Mesenchymal stem cell (in vitro differentiated cells and primary cell): ENCODE results near the gene CALHM5.

ENCODE experiments used
- DNase-seq: peaks from one replicate; pipeline ENCODE4 v3.0.0-alpha.2; 2013
- H2AFZ ChIP-seq: one replicate; pipeline ENCODE4 v1.6.1; 2013; ENCODE audit warnings: low read depth, mild to moderate bottlenecking, control low read depth, inconsistent platforms, low read length, moderate library complexity
- H2AK5ac ChIP-seq: 2 replicates; pipeline ENCODE4 v1.6.1; 2013; ENCODE audit warnings: low read length, moderate library complexity, mild to moderate bottlenecking, inconsistent platforms; ENCODE audit not compliant: severe bottlenecking
- H2BK120ac ChIP-seq: one replicate; pipeline ENCODE4 v1.6.1; 2013; ENCODE audit warnings: low read depth, mild to moderate bottlenecking, inconsistent platforms, low read length, moderate library complexity
- H2BK12ac ChIP-seq, 2 experiments: one replicate each; pipeline ENCODE4 v1.6.1; 2013; ENCODE audit warnings: inconsistent platforms in 2 of 2, low read length in 2 of 2, mild to moderate bottlenecking in 2 of 2, moderate library complexity in 2 of 2, control low read depth in 1 of 2
- H2BK15ac ChIP-seq: one replicate; pipeline ENCODE4 v1.6.1; 2013; ENCODE audit warnings: mild to moderate bottlenecking, low read depth, inconsistent platforms; ENCODE audit not compliant: poor library complexity, severe bottlenecking
- H2BK5ac ChIP-seq: 2 replicates; pipeline ENCODE4 v1.6.1; 2013; ENCODE audit warnings: low read depth, mild to moderate bottlenecking, low read length, control low read depth, inconsistent platforms; ENCODE audit not compliant: poor library complexity, severe bottlenecking
- H3K14ac ChIP-seq, 2 experiments: one replicate each; pipeline ENCODE4 v1.6.1; 2013; ENCODE audit warnings: inconsistent platforms in 2 of 2, low read length in 2 of 2, control low read depth in 1 of 2, mild to moderate bottlenecking in 1 of 2, moderate library complexity in 1 of 2
- H3K18ac ChIP-seq, 2 experiments: one replicate each; pipeline ENCODE4 v1.6.1; 2013; ENCODE audit warnings: inconsistent platforms in 2 of 2, low read length in 2 of 2, control low read depth in 1 of 2, low read depth in 1 of 2, mild to moderate bottlenecking in 1 of 2
- H3K23ac ChIP-seq, 2 experiments: one replicate each; pipeline ENCODE4 v1.6.1; 2013; ENCODE audit warnings: inconsistent platforms in 2 of 2, low read length in 2 of 2, mild to moderate bottlenecking in 2 of 2, moderate library complexity in 2 of 2, control low read depth in 1 of 2
- H3K27ac ChIP-seq: 2 replicates; pipeline ENCODE4 v1.5.1; 2013; ENCODE audit warnings: mild to moderate bottlenecking, moderate library complexity, low read length, control low read depth, inconsistent platforms; ENCODE audit not compliant: poor library complexity, severe bottlenecking
- H3K27me3 ChIP-seq, 2 experiments: 2 replicates each; pipeline versions ENCODE4 v1.6.1 to v1.7.0; 2013; ENCODE audit warnings: low read length in 2 of 2, mild to moderate bottlenecking in 2 of 2, moderate library complexity in 2 of 2, control low read depth in 1 of 2, inconsistent platforms in 1 of 2; ENCODE audit not compliant: control insufficient read depth in 1 of 2, insufficient read depth in 1 of 2
- H3K36me3 ChIP-seq, 2 experiments: 2 replicates each; pipeline versions ENCODE4 v1.6.1 to v1.7.0; 2013; ENCODE audit warnings: low read length in 2 of 2, control low read depth in 1 of 2, inconsistent platforms in 1 of 2, low read depth in 1 of 2, mild to moderate bottlenecking in 1 of 2; ENCODE audit not compliant: insufficient read depth in 2 of 2, control insufficient read depth in 1 of 2
- H3K4ac ChIP-seq, 2 experiments: one replicate each; pipeline ENCODE4 v1.6.1; 2013; ENCODE audit warnings: inconsistent platforms in 2 of 2, low read length in 2 of 2, mild to moderate bottlenecking in 2 of 2, moderate library complexity in 2 of 2, control low read depth in 1 of 2, low read depth in 1 of 2
- H3K4me1 ChIP-seq: 2 replicates; pipeline ENCODE4 v1.6.1; 2013; ENCODE audit warnings: low read depth, low read length, control low read depth; ENCODE audit not compliant: control insufficient read depth, insufficient read depth
- H3K4me2 ChIP-seq: 2 replicates; pipeline ENCODE4 v1.6.1; 2013; ENCODE audit warnings: low read length, mild to moderate bottlenecking, inconsistent platforms; ENCODE audit not compliant: poor library complexity, severe bottlenecking
- H3K4me3 ChIP-seq, 2 experiments: 2 replicates each; pipeline versions ENCODE4 v1.5.1 to v1.7.0; 2013; ENCODE audit warnings: low read length in 2 of 2, mild to moderate bottlenecking in 2 of 2, control low read depth in 1 of 2, low read depth in 1 of 2; ENCODE audit not compliant: insufficient read depth in 1 of 2
- H3K79me1 ChIP-seq: replicated peaks from 2 replicates; pipeline ENCODE4 v1.6.1; 2013; ENCODE audit warnings: mild to moderate bottlenecking, control low read depth, low read length, inconsistent platforms; ENCODE audit not compliant: poor library complexity, severe bottlenecking
- H3K9ac ChIP-seq: 2 replicates; pipeline ENCODE4 v1.7.0; 2013; ENCODE audit warnings: mild to moderate bottlenecking, low read length, moderate library complexity
- H3K9me3 ChIP-seq: 2 replicates; pipeline ENCODE4 v1.7.0; 2013; ENCODE audit warnings: mild to moderate bottlenecking, low read length; ENCODE audit not compliant: control insufficient read depth
- H4K8ac ChIP-seq: one replicate; pipeline ENCODE4 v1.6.1; 2013; ENCODE audit warnings: inconsistent platforms, mild to moderate bottlenecking, low read length, moderate library complexity
- H4K91ac ChIP-seq: one replicate; pipeline ENCODE4 v1.6.1; 2013; ENCODE audit warnings: mild to moderate bottlenecking, low read length, inconsistent platforms
- WGBS: methylation state at CpG from one replicate; pipeline ENCODE4 v1.1.7; 2013; ENCODE audit warnings: mixed read lengths; 5-methylcytosine and 5-hydroxymethylcytosine counted together

CALHM5 gene

GRCh38 chr6:116556814-116557415 lies 45.5 kb downstream of the CALHM5 start:
- no peak overlapping the region for H3K4me3 ChIP-seq
- no peak overlapping the region for H2BK12ac ChIP-seq
- H3K36me3 ChIP-seq, result no peaks in the 10 kb centered on the region
- no peak for DNase-seq
- H3K79me1 ChIP-seq, result no peaks in the 10 kb centered on the region
- no peak overlapping the region for H2AK5ac ChIP-seq
- H3K27me3 ChIP-seq, result no peaks in the 10 kb centered on the region
- H4K91ac ChIP-seq, result no peak overlapping the region
- peak overlapping the region; percentile 49 for H3K9ac ChIP-seq
- no peak overlapping the region for H2BK120ac ChIP-seq
- H3K4ac ChIP-seq, result no peak overlapping the region
- H3K27ac ChIP-seq, result peak overlapping the region; percentile 95
- no peak overlapping the region for H3K4me2 ChIP-seq
- no peaks in the 10 kb centered on the region for H3K9me3 ChIP-seq
- no peak overlapping the region for H4K8ac ChIP-seq
- H3K4me1 ChIP-seq, result peaks cover 7% of the 10 kb centered on the region
- no peak overlapping the region for H3K14ac ChIP-seq
- no peak overlapping the region for H2BK5ac ChIP-seq
- no peak overlapping the region for H2AFZ ChIP-seq
- no peak overlapping the region for H3K18ac ChIP-seq
- no peak overlapping the region for H3K23ac ChIP-seq
- no peak overlapping the region for H2BK15ac ChIP-seq
- WGBS, result 94% methylated on average over 5 of the region's 5 CpGs

- H3K14ac ChIP-seq, result no peak overlapping the region
- no peak overlapping the region for H4K8ac ChIP-seq
- H3K23ac ChIP-seq, result no peak overlapping the region
- no peak overlapping the region for H3K4me3 ChIP-seq
- no peak overlapping the region for H3K9ac ChIP-seq
- no peak overlapping the region for H2BK12ac ChIP-seq
- no peaks in the 10 kb centered on the region for H3K9me3 ChIP-seq
- no peak overlapping the region for H2BK120ac ChIP-seq
- H3K27me3 ChIP-seq, result no peaks in the 10 kb centered on the region
- no peak overlapping the region for H4K91ac ChIP-seq
- H2AK5ac ChIP-seq, result no peak overlapping the region
- H3K27ac ChIP-seq, result peak overlapping the region; percentile 82
- no peaks in the 10 kb centered on the region for H3K36me3 ChIP-seq
- 76% methylated on average over 5 of the region's 5 CpGs for WGBS
- no peak overlapping the region for H2BK15ac ChIP-seq
- H3K4me2 ChIP-seq, result no peak overlapping the region
- H3K4me1 ChIP-seq, result peaks cover 7% of the 10 kb centered on the region
- no peak overlapping the region for H3K18ac ChIP-seq
- H3K79me1 ChIP-seq, result no peaks in the 10 kb centered on the region
- H2BK5ac ChIP-seq, result no peak overlapping the region
- no peak overlapping the region for H3K4ac ChIP-seq
- peak; percentile 82 for DNase-seq
- no peak overlapping the region for H2AFZ ChIP-seq
Observed at GRCh38 chr6:116557893-116558292, 46.5 kb downstream of the CALHM5 start.

GRCh38 chr6:116560130-116560529 lies 48.7 kb downstream of the CALHM5 start:
- no peaks in the 10 kb centered on the region for H3K36me3 ChIP-seq
- H3K9ac ChIP-seq, result no peak overlapping the region
- no CpG with 5 or more reads among the region's 2 CpGs for WGBS
- no peak overlapping the region for H3K4me3 ChIP-seq
- H2AFZ ChIP-seq, result no peak overlapping the region
- H2AK5ac ChIP-seq, result no peak overlapping the region
- H3K14ac ChIP-seq, result no peak overlapping the region
- H3K79me1 ChIP-seq, result no peaks in the 10 kb centered on the region
- H3K27ac ChIP-seq, result no peak overlapping the region
- H2BK5ac ChIP-seq, result no peak overlapping the region
- DNase-seq, result no peak
- no peaks in the 10 kb centered on the region for H3K9me3 ChIP-seq
- H3K18ac ChIP-seq, result no peak overlapping the region
- no peak overlapping the region for H3K4me2 ChIP-seq
- H3K4ac ChIP-seq, result no peak overlapping the region
- H3K27me3 ChIP-seq, result no peaks in the 10 kb centered on the region
- H2BK120ac ChIP-seq, result no peak overlapping the region
- no peak overlapping the region for H3K23ac ChIP-seq
- no peak overlapping the region for H4K91ac ChIP-seq
- H2BK15ac ChIP-seq, result no peak overlapping the region
- peaks cover 13% of the 10 kb centered on the region for H3K4me1 ChIP-seq
- H2BK12ac ChIP-seq, result no peak overlapping the region
- no peak overlapping the region for H4K8ac ChIP-seq

- no peaks in the 10 kb centered on the region for H3K9me3 ChIP-seq
- H4K8ac ChIP-seq, result no peak overlapping the region
- H3K27ac ChIP-seq, result no peak overlapping the region
- no peak overlapping the region for H3K4me2 ChIP-seq
- H3K4me3 ChIP-seq, result peak overlapping the region in 1 of 2 experiments; percentile 17
- H3K23ac ChIP-seq, result no peak overlapping the region
- DNase-seq, result peak; percentile 69
- H3K79me1 ChIP-seq, result no peaks in the 10 kb centered on the region
- no peak overlapping the region for H4K91ac ChIP-seq
- no peak overlapping the region for H2AFZ ChIP-seq
- H2BK15ac ChIP-seq, result no peak overlapping the region
- no peak overlapping the region for H3K4ac ChIP-seq
- H3K14ac ChIP-seq, result no peak overlapping the region
- no peak overlapping the region for H2BK120ac ChIP-seq
- H3K36me3 ChIP-seq, result no peaks in the 10 kb centered on the region
- H2BK5ac ChIP-seq, result no peak overlapping the region
- H3K9ac ChIP-seq, result peak overlapping the region; percentile 77
- H2AK5ac ChIP-seq, result no peak overlapping the region
- WGBS, result 78% methylated on average over 5 of the region's 9 CpGs
- no peak overlapping the region for H2BK12ac ChIP-seq
- H3K4me1 ChIP-seq, result peaks cover 13% of the 10 kb centered on the region
- no peak overlapping the region for H3K18ac ChIP-seq
- H3K27me3 ChIP-seq, result no peaks in the 10 kb centered on the region
Observed at GRCh38 chr6:116561377-116562018, 50.1 kb downstream of the CALHM5 start.
